Lung (tissue), 12 donors: ENCODE data around the gene GMEB2. TPM values are rescaled to one million over a fixed set of nuclear protein-coding genes. Genes with fewer than 3 reads are reported as not detected.

ENCODE experiments used
- ATAC-seq: fragments of 200-7000 bp; cut with Tn5 transposase; one replicate; pipeline ENCODE4 v1.9.1; 2020; ENCODE audit warnings: moderate number of reproducible peaks; ENCODE audit not compliant: insufficient read depth, low FRiP score
- DNase-seq, 3 donors: peaks; one replicate each; pipeline ENCODE4 v3.0.0-alpha.2; 2013 to 2017
- H3K27ac ChIP-seq, 2 donors: one replicate each; pipeline ENCODE4 v1.5.1; 2013; ENCODE audit warnings: mild to moderate bottlenecking in 2 of 2, moderate library complexity in 2 of 2, control low read depth in 1 of 2, inconsistent platforms in 1 of 2, low read depth in 1 of 2, low read length in 1 of 2
- H3K27me3 ChIP-seq, 3 donors: one replicate each; pipeline ENCODE4 v1.5.1; 2013; ENCODE audit warnings: low read length in 2 of 3; ENCODE audit not compliant: control insufficient read depth in 3 of 3, insufficient read depth in 3 of 3
- H3K36me3 ChIP-seq, 4 donors: one replicate each; pipeline ENCODE4 v1.5.1; 2013; ENCODE audit warnings: low read length in 4 of 4, mild to moderate bottlenecking in 1 of 4, moderate library complexity in 1 of 4; ENCODE audit not compliant: control insufficient read depth in 4 of 4, insufficient read depth in 4 of 4
- H3K4me1 ChIP-seq, 5 donors: one replicate each; pipeline ENCODE4 v1.5.1; 2013; ENCODE audit warnings: low read length in 5 of 5, mild to moderate bottlenecking in 2 of 5, moderate library complexity in 1 of 5; ENCODE audit not compliant: control insufficient read depth in 5 of 5, insufficient read depth in 5 of 5
- H3K4me3 ChIP-seq: one replicate; pipeline ENCODE4 v1.5.1; 2013; ENCODE audit warnings: mild to moderate bottlenecking, control low read depth, moderate library complexity
- H3K9ac ChIP-seq, 2 donors: one replicate each; pipeline ENCODE4 v1.5.1; 2013; ENCODE audit warnings: low read length in 2 of 2, control low read depth in 1 of 2; ENCODE audit not compliant: insufficient read depth in 1 of 2
- H3K9me3 ChIP-seq, 4 donors: one replicate each; pipeline ENCODE4 v1.5.1; 2013; ENCODE audit warnings: low read length in 3 of 4, mild to moderate bottlenecking in 1 of 4, moderate library complexity in 1 of 4; ENCODE audit not compliant: control insufficient read depth in 4 of 4, insufficient read depth in 3 of 4
- CTCF ChIP-seq: IDR thresholded peaks from 2 replicates; pipeline ENCODE4 v1.5.1; 2012; ENCODE audit warnings: mild to moderate bottlenecking; ENCODE audit errors: control extremely low read depth, extremely low read depth
- WGBS, 2 donors: extraction: QIAGEN DNeasy Blood & Tissue Kit; methylation state at CpG; one replicate each; pipeline ENCODE4 v1.1.7; 2013; 5-methylcytosine and 5-hydroxymethylcytosine counted together
- polyA plus RNA-seq, 2 donors: library from polyadenylated mRNA; stranded (reverse); fragments of 200-250 nt; gene quantifications; one replicate each; pipeline ENCODE4 v1.2.1, GENCODE V29; 2013
- total RNA-seq, 2 donors: library from RNA; depleted of rRNA in 1 of 2; stranded (reverse); fragments of >200 nt in 1 of 2; gene quantifications; one replicate each; pipeline ENCODE4 v1.2.1, GENCODE V29; 2014 to 2021
- donor health status: control.
- donor health status: control.
- donor health status: Bipolar disorder and iron deficiency.
- donor health status: healthy.
- donor health status: DM: yes; HTN: yes; CAD: no.

The GMEB2 gene
- total and polyA plus RNA-seq, 4 donors: 7.6 to 12.9 (median 10.3) TPM

GRCh38 chr20:63582382-63583063, 44.4 kb downstream of the GMEB2 start:
- ATAC-seq (no peak), DNase-seq (no peak)
- WGBS, 2 donors: 87 to 89% methylated on average over 23 of the region's 23 CpGs
- H3K4me3 ChIP-seq: no peak overlapping the region
- H3K27ac ChIP-seq: no peak overlapping the region
- no peaks in the 10 kb centered on the region for H3K4me1 ChIP-seq
- TF ChIP-seq CTCF: no peak
- H3K9me3 ChIP-seq: no peaks in the 10 kb centered on the region
- H3K9ac ChIP-seq: no peak overlapping the region
- H3K36me3 ChIP-seq: peaks cover 0 to 7% (median 0%) of the 10 kb centered on the region in 4 donors
- H3K27me3 ChIP-seq: peaks cover 0 to 10% (median 0%) of the 10 kb centered on the region in 3 donors

GRCh38 chr20:63580796-63581461, 46.0 kb downstream of the GMEB2 start:
- peaks cover 0 to 10% (median 0%) of the 10 kb centered on the region in 3 donors for H3K27me3 ChIP-seq
- 54 to 60% methylated on average over 12 of the region's 12 CpGs for WGBS, 2 donors
- H3K27ac ChIP-seq: no peak overlapping the region
- peak; percentile 26 for TF ChIP-seq CTCF
- H3K36me3 ChIP-seq: no peaks in the 10 kb centered on the region
- no peak overlapping the region for H3K4me3 ChIP-seq
- no peaks in the 10 kb centered on the region for H3K9me3 ChIP-seq
- H3K9ac ChIP-seq: no peak overlapping the region
- DNase-seq (peak in 2 of 3 donors; percentile 30 to 40), ATAC-seq (no peak)
- no peaks in the 10 kb centered on the region for H3K4me1 ChIP-seq

- TF ChIP-seq CTCF: no peak
- 69 to 72% methylated on average over 19 of the region's 19 CpGs for WGBS, 2 donors
- peak in 2 of 3 donors; percentile 21 to 33 for DNase-seq
These were observed 47.7 kb downstream of the GMEB2 start for GRCh38 chr20:63579017-63579694.

More at GRCh38 chr20:63579017-63579694, 47.7 kb downstream of the GMEB2 start:
- Histone ChIP-seq H3K4me3 (no peak overlapping the region), H3K9ac (no peak overlapping the region), H3K27ac (no peak overlapping the region), H3K9me3 (no peaks in the 10 kb centered on the region), H3K4me1 (peaks cover 0 to 5% (median 0%) of the 10 kb centered on the region in 5 donors), H3K27me3 (peaks cover 0 to 10% (median 0%) of the 10 kb centered on the region in 3 donors), H3K36me3 (no peaks in the 10 kb centered on the region)
- no peak for ATAC-seq
